ENCODE data around the gene OTOGL.
"Not testable (repeated sequence)": the region's sequence is repeated elsewhere in the genome, so short reads cannot be mapped to it uniquely, and the experiment has no call there.

Gene OTOGL

GRCh38 chr12:80186727-80187217 is 87.4 kb downstream of the OTOGL start:
- no peak for DNase-seq

GRCh38 chr12:80187660-80188090 is 88.3 kb downstream of the OTOGL start:
- no peak for DNase-seq

- no peak for DNase-seq
Observed at GRCh38 chr12:80188576-80188975, 89.2 kb downstream of the OTOGL start.

DNA sequence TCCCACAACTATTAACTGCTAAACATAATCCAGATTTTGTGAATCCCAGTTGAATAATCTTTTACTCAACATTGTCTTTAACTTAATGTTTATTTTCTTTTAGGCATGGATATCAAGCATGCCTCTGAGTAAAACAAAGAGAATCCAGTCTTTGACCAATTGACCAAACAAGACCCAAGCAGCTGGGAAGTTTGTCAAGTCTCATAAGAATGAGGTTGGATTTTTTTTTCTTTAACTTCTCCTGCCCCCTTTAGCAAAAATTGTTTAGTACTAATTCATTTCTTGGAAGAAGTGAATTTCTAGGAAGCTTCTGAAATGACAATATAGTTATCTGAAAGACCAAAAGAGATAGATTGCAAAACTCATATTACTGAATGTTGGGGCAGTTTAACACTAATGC is 89.9 kb downstream of the OTOGL start:
- DNase-seq = no peak

- DNase-seq = no peak
Observed at GRCh38 chr12:80190001-80190400, 90.7 kb downstream of the OTOGL start.

DNA sequence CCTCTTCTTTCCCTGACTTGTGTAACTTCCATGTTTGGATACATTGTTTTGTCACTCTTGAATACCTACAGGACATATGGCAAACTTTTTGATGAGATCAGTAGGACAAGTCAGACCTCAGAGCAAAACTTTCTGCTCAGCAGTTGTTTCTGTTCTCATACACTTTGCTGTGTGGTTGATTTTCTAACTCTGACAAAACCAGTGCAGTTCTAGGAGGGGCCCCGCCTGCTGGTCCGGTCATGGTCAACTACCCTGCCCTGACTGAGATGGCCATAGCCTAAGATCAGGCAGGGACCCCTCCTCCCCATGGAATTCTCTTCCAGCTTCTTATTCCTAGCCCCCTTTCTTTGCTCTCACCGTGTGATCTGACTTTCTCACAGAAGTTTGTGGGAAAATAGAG is 92.8 kb downstream of the OTOGL start:
- DNase-seq = no peak

GRCh38 chr12:80193865-80194264 is 94.5 kb downstream of the OTOGL start:
- DNase-seq = no peak

GRCh38 chr12:80195074-80195726 is 95.9 kb downstream of the OTOGL start:
- no peak for DNase-seq

- no peak for DNase-seq
Observed at GRCh38 chr12:80195737-80196136, 96.4 kb downstream of the OTOGL start.

DNA sequence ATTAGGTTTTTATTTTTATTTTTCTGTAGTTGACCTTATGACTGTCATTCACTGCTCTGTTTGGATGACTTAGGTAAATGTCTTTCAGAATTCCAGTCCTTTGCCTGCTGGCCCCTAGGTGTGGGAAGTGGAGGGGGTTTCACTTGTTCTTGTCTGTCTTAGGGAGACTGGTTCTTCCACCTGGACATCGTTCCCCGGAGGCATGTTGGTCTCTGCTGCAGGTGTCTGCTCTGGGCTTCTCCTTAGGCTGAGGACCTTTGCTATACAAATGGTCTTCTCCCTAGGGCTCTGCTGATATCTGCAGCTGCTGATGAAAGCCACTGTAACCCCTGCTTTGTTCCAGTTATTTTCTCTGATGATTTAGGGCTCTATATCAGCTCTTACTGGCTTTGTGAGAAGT is 97.1 kb downstream of the OTOGL start:
- no peak for DNase-seq

DNA sequence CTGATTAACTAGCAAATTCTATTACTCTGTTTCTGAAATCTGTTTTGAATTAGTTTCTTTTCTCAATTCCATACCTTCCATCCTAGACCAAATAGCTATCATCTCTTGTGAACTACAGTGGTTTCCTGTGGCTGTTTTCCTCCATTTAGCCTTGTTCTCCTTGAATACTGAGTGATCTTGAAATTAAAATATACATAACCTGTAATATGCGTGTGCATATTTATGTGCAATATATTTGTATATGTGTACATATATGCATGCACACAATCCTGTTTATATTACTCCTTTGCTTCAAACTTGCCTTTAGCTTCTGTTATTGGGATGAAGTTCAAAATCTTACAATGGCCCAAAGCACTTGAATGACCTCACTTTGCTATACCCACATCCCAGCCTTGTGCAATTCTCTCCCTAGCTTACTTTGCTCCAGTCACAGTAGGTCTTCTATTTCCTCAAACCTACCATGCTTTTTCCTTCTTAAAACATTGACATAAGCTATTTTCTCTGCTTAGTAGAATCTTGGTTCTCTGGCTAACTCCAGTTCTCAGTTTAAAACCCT is 99.5 kb downstream of the OTOGL start:
- no peak for DNase-seq

GRCh38 chr12:80199931-80200330 is 100.6 kb downstream of the OTOGL start:
- no peak for DNase-seq

DNA sequence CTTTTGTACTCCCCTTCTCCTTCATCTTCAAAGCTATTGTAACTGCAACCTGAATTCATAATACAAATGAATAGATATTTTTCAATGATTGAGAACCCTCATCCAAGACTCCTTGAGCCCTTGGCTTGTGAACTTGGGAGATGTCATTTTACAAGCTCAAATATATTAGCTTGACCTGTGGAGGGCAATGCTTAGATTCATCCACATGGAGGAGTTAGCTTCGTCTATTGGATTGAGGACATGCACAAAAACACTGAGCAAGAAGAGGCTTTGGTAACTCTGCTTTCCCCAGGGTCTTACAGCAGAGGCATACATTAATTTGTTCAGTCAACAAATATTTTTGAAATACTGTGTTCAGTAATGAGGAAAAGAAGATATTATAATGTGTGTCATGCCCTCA is 101.1 kb downstream of the OTOGL start:
- no peak for DNase-seq

DNA sequence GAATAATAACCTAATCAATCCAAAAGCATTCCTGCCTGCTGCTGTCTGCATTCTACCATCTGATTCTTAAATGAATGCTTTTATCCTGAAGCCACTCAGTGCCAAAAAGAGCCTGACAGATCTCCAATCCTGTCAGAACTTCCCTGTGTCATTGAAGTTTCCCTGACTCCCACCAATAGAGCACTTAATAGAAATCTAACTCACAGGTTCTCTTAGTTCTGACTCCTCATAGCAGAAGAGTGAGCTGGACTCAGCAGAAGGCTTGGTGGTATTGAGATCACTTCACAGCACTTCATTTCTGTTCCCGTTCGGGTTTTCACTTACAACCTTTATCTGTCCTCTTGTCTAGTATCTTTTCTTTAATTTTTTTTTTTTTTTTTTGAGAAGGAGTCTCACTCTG is 102.6 kb downstream of the OTOGL start:
- no peak for DNase-seq

DNA sequence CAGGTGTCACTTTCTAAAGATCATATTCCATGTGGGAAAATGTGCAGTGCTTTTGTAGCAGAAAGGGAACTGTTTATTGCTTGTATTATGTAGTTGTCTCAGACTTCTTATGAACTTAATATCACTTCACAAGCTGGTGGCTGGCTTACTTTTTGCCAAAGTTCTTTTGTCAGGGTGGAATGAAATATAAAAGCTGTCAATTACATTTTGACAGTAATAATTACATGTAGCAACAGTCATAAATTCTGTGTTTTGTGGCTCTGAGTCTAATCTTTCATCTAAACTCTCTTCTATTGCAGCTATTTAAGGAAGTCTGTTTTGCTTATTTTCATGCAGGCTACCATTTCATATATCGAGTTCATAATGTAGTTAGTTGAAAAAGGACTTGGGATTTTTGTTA is 106.6 kb downstream of the OTOGL start:
- no peak for DNase-seq

GRCh38 chr12:80208071-80208470 is 108.7 kb downstream of the OTOGL start:
- no peak for DNase-seq

- DNase-seq = no peak
Observed at GRCh38 chr12:80211671-80212070, 112.3 kb downstream of the OTOGL start.

DNA sequence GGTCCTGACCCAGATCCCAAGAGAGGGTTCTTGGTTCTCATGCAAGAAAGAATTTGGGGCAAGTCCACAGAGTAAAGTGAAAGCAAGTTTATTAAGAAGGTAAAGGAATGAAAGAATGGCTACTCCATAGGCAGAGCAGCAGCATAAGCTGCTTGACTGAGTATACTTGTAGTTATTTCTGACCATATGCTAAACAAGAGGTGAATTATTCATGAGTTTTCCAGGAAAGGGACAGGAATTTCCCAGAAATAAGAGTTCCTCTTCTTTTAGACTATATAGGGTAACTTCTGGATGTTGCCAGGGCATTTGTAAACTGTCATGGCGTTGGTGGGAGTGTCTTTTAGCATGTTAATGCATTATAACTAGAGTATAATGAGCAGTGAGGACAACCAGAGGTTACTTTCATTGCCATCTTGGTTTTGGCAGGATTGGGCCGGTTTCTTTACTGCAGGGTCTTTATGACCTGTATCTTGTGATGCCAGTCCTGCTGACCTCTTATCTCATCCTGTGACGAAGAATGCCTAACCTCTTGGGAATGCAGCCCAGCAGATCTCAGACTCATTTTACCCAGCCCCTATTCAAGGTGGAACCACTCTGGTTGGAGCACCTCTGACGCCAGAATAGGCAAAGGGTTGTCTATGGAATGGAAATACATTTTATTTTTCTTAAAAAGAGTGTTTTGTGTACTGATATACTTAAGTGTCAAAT is 113.8 kb downstream of the OTOGL start:
- no peak for DNase-seq

DNA sequence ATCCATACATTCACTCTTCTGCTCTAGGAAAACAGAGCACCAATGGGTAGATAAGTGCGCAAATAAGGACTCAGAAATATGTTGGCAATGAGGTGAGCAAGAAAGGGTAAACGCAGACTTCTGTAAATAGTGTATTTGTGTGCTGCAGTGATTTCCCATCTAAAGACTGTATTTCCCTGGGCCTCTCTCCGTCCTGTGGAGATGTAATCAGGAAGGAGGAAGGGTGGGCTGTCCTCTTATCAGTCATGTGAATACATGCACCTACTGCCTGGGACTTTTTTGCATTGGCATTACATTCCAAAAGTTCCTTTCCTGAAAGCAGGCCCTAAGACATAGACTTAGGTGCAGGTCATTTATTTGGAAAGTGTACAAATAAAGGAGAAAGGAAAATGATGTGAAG is 114.5 kb downstream of the OTOGL start:
- DNase-seq = no peak

DNA sequence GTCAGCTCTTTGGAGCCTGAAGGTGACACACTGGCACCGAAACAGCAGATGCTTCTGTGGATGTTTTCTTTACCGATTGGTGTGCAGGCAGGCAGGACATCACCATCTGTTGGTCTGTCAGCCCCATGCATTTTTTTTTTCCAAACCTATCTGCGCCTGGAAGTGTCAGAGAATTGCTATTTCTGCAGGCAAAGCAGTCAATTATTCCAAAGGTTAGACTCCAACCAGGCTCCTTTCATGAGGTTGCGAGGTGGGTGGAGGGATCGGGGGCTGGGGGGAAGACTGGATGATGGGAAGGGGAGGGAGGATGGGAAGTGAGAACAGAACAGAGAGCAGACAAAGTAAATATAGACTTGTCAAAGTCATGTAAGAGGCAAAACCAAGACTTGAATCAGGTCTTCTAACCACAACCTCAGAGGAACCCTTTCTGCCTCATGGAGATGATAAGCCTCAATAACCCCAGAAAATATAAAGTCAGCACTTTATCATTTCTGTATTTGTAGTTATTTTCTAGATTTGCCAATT is 117.7 kb downstream of the OTOGL start:
- DNase-seq = no peak

DNA sequence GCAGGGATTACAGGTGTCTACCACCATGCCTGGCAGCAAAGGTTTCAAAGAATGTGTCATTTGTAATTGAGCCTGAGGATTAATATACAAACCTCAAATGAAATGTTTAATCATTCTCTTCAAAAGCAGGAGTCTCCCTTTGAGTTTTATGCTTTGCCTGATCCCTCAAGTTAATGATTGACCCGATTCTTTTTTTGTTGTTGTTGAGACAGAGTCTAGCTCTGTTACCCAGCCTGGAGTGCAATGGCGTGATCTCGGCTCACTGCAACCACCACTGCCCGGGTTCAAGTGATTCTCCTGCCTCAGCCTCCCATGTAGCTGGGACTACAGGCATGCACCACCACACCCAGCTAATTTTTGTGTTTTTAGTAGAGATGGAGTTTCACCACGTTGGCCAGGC is 119.6 kb downstream of the OTOGL start:
- not testable (repeated sequence) for DNase-seq

DNA sequence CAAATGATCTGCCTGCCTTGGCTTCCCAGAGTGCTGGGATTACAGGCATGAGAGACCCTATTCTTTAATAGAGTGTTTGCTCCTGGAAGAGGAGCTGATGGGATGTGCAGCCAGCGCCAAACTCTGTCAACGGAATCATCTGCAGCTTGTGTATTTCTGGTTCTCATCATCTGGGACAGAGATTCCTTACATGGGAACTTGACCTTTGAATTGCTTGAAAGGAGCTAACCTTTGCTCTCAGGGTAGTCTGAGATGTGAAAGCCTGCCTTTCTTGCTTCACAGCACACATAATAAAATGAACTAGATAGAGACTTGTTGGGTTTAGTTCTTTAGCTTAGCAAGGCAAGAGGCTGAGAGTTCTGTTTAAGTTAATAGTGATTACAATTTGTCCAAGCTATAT is 120.0 kb downstream of the OTOGL start:
- no peak for DNase-seq

DNA sequence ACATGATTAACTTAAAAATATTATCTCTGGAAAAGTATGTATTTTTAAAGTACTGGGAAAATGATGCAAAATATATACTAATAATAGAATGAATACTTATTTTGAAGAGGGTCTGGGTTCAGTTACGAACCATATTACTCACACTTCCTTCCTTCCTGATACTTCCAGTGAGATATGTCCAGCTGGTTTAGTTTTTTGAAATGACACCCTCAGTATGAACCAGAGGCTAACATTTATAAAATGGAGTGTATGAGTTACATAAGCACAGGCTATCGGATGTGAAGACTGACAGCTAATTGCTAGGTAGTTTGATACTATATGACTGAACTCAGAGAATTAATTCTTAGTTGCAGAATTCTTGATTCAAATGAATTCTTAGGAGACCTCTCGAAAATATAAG is 122.9 kb downstream of the OTOGL start:
- no peak for DNase-seq

DNA sequence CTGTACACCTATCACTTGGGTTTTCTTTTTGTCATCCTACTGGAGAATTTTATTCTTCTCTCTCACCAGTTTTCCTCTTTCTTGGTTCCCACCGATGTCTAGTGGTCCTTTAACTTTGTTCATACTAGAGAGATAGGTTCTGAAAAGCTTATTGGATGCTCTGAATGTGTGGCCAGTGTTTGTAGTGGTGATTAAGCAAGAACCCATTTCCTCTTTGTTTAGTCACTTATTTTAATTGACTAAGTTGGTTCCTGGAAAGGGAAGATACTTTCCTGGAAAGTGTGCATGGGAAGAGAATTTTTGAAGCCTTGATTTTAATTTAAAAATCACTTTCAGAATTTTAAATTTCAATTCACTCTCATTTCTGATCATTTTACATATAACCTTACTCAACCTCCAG is 127.2 kb downstream of the OTOGL start:
- DNase-seq = no peak
